ENCODE results near the gene HSD17B11.

Gene HSD17B11

GRCh38 chr4:87309625-87310024, 81.4 kb downstream of the HSD17B11 start:
- H2AK5ac ChIP-seq (ENCODE audit: low read depth, low read length), result no peak overlapping the region

GRCh38 chr4:87306056-87306455, 84.9 kb downstream of the HSD17B11 start:
- Histone ChIP-seq H3K27ac (replicated peaks; ENCODE audit: low read length) (no peak overlapping the region), H3K14ac (ENCODE audit: low read length) (no peak overlapping the region), H3K79me1 (ENCODE audit: low read depth, low read length) (no peaks in the 10 kb centered on the region), H3K9me3 (replicated peaks in 1 of 2; ENCODE audit: control insufficient read depth in 2 of 2, insufficient read depth in 1 of 2, low read depth in 1 of 2, low read length in 2 of 2) (no peaks in the 10 kb centered on the region), H3K4ac (ENCODE audit: low read length) (no peak overlapping the region), H4K8ac (ENCODE audit: low read depth, low read length) (no peak overlapping the region), H3K4me3 (ENCODE audit: low read length in 2 of 2) (no peak overlapping the region), H3K4me1 (ENCODE audit: control insufficient read depth in 2 of 2, insufficient read depth in 1 of 2, low read depth in 1 of 2, low read length in 2 of 2) (peaks cover 0 to 2% of the 10 kb centered on the region in 2 donors), H2AFZ (ENCODE audit: low read length) (no peak overlapping the region), H2BK15ac (ENCODE audit: low read length) (no peak overlapping the region), H2BK5ac (ENCODE audit: low read length) (no peak overlapping the region), H2AK5ac (ENCODE audit: low read depth, low read length) (no peak overlapping the region), H3K18ac (ENCODE audit: low read length) (no peak overlapping the region), H4K91ac (ENCODE audit: low read depth, low read length, poor library complexity) (no peak overlapping the region), H3K23ac (ENCODE audit: low read depth, low read length, poor library complexity) (no peak overlapping the region), H3K27me3 (ENCODE audit: control insufficient read depth in 3 of 3, insufficient read depth in 3 of 3, low read depth in 1 of 3, low read length in 3 of 3) (no peaks in the 10 kb centered on the region), H3K4me2 (ENCODE audit: insufficient read depth, low read length, poor library complexity, severe bottlenecking) (no peak overlapping the region), H2BK12ac (ENCODE audit: low read length) (no peak overlapping the region), H3K9ac (ENCODE audit: low read depth, low read length, poor library complexity) (no peak overlapping the region), H3K36me3 (replicated peaks in 1 of 2; ENCODE audit: control insufficient read depth in 2 of 2, insufficient read depth in 2 of 2, low read length in 2 of 2) (no peaks in the 10 kb centered on the region), H2BK120ac (ENCODE audit: low read depth, low read length) (no peak overlapping the region)
- no peak for DNase-seq (ENCODE audit: low spot score)
- no CpG with 5 or more reads among the region's 1 CpG for WGBS, 2 donors (ENCODE audit: extremely low coverage in 2 of 2, insufficient read length in 2 of 2, insufficient replicate concordance in 1 of 2)

More at GRCh38 chr4:87309625-87310024, 81.4 kb downstream of the HSD17B11 start:
- H2BK12ac ChIP-seq (ENCODE audit: low read length), result no peak overlapping the region
- H3K18ac ChIP-seq (ENCODE audit: low read length), result no peak overlapping the region
- H3K9me3 ChIP-seq (replicated peaks in 1 of 2; ENCODE audit: control insufficient read depth in 2 of 2, insufficient read depth in 1 of 2, low read depth in 1 of 2, low read length in 2 of 2), result no peaks in the 10 kb centered on the region
- H3K79me1 ChIP-seq (ENCODE audit: low read depth, low read length), result no peaks in the 10 kb centered on the region
- H3K27ac ChIP-seq (replicated peaks; ENCODE audit: low read length), result no peak overlapping the region
- no peak overlapping the region for H4K91ac ChIP-seq (ENCODE audit: low read depth, low read length, poor library complexity)
- no peak overlapping the region for H4K8ac ChIP-seq (ENCODE audit: low read depth, low read length)
- H3K4me2 ChIP-seq (ENCODE audit: insufficient read depth, low read length, poor library complexity, severe bottlenecking), result no peak overlapping the region
- H2BK5ac ChIP-seq (ENCODE audit: low read length), result no peak overlapping the region
- H3K4ac ChIP-seq (ENCODE audit: low read length), result no peak overlapping the region
- no peaks in the 10 kb centered on the region for H3K27me3 ChIP-seq (ENCODE audit: control insufficient read depth in 3 of 3, insufficient read depth in 3 of 3, low read depth in 1 of 3, low read length in 3 of 3)
- peaks cover 0 to 2% of the 10 kb centered on the region in 2 donors for H3K4me1 ChIP-seq (ENCODE audit: control insufficient read depth in 2 of 2, insufficient read depth in 1 of 2, low read depth in 1 of 2, low read length in 2 of 2)
- whole genome bisulfite sequencing, 2 donors (ENCODE audit: extremely low coverage in 2 of 2, insufficient read length in 2 of 2, insufficient replicate concordance in 1 of 2), result no CpG with 5 or more reads among the region's 2 CpGs
- no peak overlapping the region for H2BK15ac ChIP-seq (ENCODE audit: low read length)
- H3K23ac ChIP-seq (ENCODE audit: low read depth, low read length, poor library complexity), result no peak overlapping the region
- no peak overlapping the region for H2BK120ac ChIP-seq (ENCODE audit: low read depth, low read length)
- H3K9ac ChIP-seq (ENCODE audit: low read depth, low read length, poor library complexity), result no peak overlapping the region
- H2AFZ ChIP-seq (ENCODE audit: low read length), result no peak overlapping the region
- no peak overlapping the region for H3K14ac ChIP-seq (ENCODE audit: low read length)
- DNase-seq (ENCODE audit: low spot score), result no peak
- H3K36me3 ChIP-seq (replicated peaks in 1 of 2; ENCODE audit: control insufficient read depth in 2 of 2, insufficient read depth in 2 of 2, low read length in 2 of 2), result no peaks in the 10 kb centered on the region
- H3K4me3 ChIP-seq (ENCODE audit: low read length in 2 of 2), result no peak overlapping the region

DNA sequence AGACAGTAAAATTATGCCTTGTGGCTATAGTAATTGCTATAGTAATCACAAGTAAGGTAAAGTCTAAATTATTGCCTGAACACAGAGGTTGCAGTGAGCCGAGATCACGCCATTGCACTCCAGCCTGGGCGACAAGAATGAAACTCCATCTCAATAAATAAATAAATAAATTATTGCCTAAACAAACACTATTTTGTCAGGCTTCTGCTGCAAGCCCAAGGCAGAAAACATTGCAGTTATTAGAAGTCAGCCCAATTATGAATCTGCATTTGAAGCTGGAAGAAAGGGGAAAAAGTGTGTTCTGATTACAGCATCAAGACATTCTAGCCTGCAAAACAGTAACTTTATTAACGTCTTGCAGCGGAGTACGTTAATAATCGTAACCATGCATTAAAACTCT, 85.4 kb downstream of the HSD17B11 start:
- no peak overlapping the region for H3K23ac ChIP-seq (ENCODE audit: low read depth, low read length, poor library complexity)
- no peak overlapping the region for H3K4ac ChIP-seq (ENCODE audit: low read length)
- no peak overlapping the region for H2AFZ ChIP-seq (ENCODE audit: low read length)
- H3K27ac ChIP-seq (replicated peaks; ENCODE audit: low read length), result no peak overlapping the region
- no peak overlapping the region for H2AK5ac ChIP-seq (ENCODE audit: low read depth, low read length)
- H2BK120ac ChIP-seq (ENCODE audit: low read depth, low read length), result no peak overlapping the region
- H2BK15ac ChIP-seq (ENCODE audit: low read length), result no peak overlapping the region
- no peaks in the 10 kb centered on the region for H3K27me3 ChIP-seq (ENCODE audit: control insufficient read depth in 3 of 3, insufficient read depth in 3 of 3, low read depth in 1 of 3, low read length in 3 of 3)
- no peak overlapping the region for H4K91ac ChIP-seq (ENCODE audit: low read depth, low read length, poor library complexity)
- no peak overlapping the region for H3K9ac ChIP-seq (ENCODE audit: low read depth, low read length, poor library complexity)
- no CpG with 5 or more reads among the region's 7 CpGs for WGBS, 2 donors (ENCODE audit: extremely low coverage in 2 of 2, insufficient read length in 2 of 2, insufficient replicate concordance in 1 of 2)
- no peak overlapping the region for H2BK5ac ChIP-seq (ENCODE audit: low read length)
- no peaks in the 10 kb centered on the region for H3K36me3 ChIP-seq (replicated peaks in 1 of 2; ENCODE audit: control insufficient read depth in 2 of 2, insufficient read depth in 2 of 2, low read length in 2 of 2)
- H4K8ac ChIP-seq (ENCODE audit: low read depth, low read length), result no peak overlapping the region
- H3K4me3 ChIP-seq (ENCODE audit: low read length in 2 of 2), result no peak overlapping the region
- no peak overlapping the region for H3K14ac ChIP-seq (ENCODE audit: low read length)
- H3K4me2 ChIP-seq (ENCODE audit: insufficient read depth, low read length, poor library complexity, severe bottlenecking), result no peak overlapping the region
- no peak overlapping the region for H3K18ac ChIP-seq (ENCODE audit: low read length)
- H3K79me1 ChIP-seq (ENCODE audit: low read depth, low read length), result no peaks in the 10 kb centered on the region
- no peaks in the 10 kb centered on the region for H3K9me3 ChIP-seq (replicated peaks in 1 of 2; ENCODE audit: control insufficient read depth in 2 of 2, insufficient read depth in 1 of 2, low read depth in 1 of 2, low read length in 2 of 2)
- DNase-seq (ENCODE audit: low spot score), result no peak
- H3K4me1 ChIP-seq (ENCODE audit: control insufficient read depth in 2 of 2, insufficient read depth in 1 of 2, low read depth in 1 of 2, low read length in 2 of 2), result peaks cover 0 to 2% of the 10 kb centered on the region in 2 donors
- no peak overlapping the region for H2BK12ac ChIP-seq (ENCODE audit: low read length)

DNA sequence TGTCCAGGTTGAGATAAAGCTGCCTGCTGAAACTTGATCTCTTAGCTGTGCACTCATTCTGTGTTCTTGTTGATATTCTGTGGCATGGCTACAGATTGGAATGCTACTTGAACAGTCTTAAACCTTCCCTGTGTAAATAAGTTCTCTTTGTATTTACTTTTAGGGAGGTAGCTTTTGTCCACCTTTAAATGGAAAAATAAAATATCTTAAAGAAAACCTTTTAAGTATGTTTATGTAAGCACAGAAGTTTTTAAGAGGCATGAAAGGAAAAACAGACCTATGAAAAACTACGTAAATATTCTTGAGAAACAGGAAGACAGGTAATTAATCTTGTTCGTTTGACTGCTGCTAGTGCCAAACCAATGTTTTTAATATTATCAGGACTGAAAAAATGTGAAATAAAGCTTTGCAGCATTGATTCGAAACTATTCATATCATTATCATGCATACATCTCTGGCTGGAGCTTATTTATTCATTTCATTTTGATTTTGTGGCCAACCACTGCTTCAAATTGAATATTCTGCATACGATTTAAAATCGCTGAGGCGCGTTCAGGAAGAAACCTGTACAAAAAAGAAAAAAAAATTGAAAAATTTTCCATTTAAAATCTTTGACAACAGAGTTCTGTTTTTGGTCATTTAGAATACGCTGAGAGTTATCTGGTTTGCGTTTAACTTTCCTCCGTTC, 86.1 kb downstream of the HSD17B11 start:
- H3K4me3 ChIP-seq (ENCODE audit: low read length in 2 of 2), result no peak overlapping the region
- H3K4me1 ChIP-seq (ENCODE audit: control insufficient read depth in 2 of 2, insufficient read depth in 1 of 2, low read depth in 1 of 2, low read length in 2 of 2), result peaks cover 0 to 2% of the 10 kb centered on the region in 2 donors
- H2AK5ac ChIP-seq (ENCODE audit: low read depth, low read length), result no peak overlapping the region
- H3K9me3 ChIP-seq (replicated peaks in 1 of 2; ENCODE audit: control insufficient read depth in 2 of 2, insufficient read depth in 1 of 2, low read depth in 1 of 2, low read length in 2 of 2), result no peaks in the 10 kb centered on the region
- H3K36me3 ChIP-seq (replicated peaks in 1 of 2; ENCODE audit: control insufficient read depth in 2 of 2, insufficient read depth in 2 of 2, low read length in 2 of 2), result no peaks in the 10 kb centered on the region
- H3K4me2 ChIP-seq (ENCODE audit: insufficient read depth, low read length, poor library complexity, severe bottlenecking), result no peak overlapping the region
- no peak overlapping the region for H2BK5ac ChIP-seq (ENCODE audit: low read length)
- H4K8ac ChIP-seq (ENCODE audit: low read depth, low read length), result no peak overlapping the region
- no peaks in the 10 kb centered on the region for H3K27me3 ChIP-seq (ENCODE audit: control insufficient read depth in 3 of 3, insufficient read depth in 3 of 3, low read depth in 1 of 3, low read length in 3 of 3)
- H3K9ac ChIP-seq (ENCODE audit: low read depth, low read length, poor library complexity), result no peak overlapping the region
- H3K27ac ChIP-seq (replicated peaks; ENCODE audit: low read length), result no peak overlapping the region
- H2BK15ac ChIP-seq (ENCODE audit: low read length), result no peak overlapping the region
- H3K18ac ChIP-seq (ENCODE audit: low read length), result no peak overlapping the region
- H2BK120ac ChIP-seq (ENCODE audit: low read depth, low read length), result no peak overlapping the region
- no peak overlapping the region for H3K4ac ChIP-seq (ENCODE audit: low read length)
- H4K91ac ChIP-seq (ENCODE audit: low read depth, low read length, poor library complexity), result no peak overlapping the region
- H3K14ac ChIP-seq (ENCODE audit: low read length), result no peak overlapping the region
- WGBS, 2 donors (ENCODE audit: extremely low coverage in 2 of 2, insufficient read length in 2 of 2, insufficient replicate concordance in 1 of 2), result no CpG with 5 or more reads among the region's 10 CpGs
- H3K79me1 ChIP-seq (ENCODE audit: low read depth, low read length), result no peaks in the 10 kb centered on the region
- no peak for DNase-seq (ENCODE audit: low spot score)
- H2AFZ ChIP-seq (ENCODE audit: low read length), result peak overlapping the region; percentile 13
- H2BK12ac ChIP-seq (ENCODE audit: low read length), result no peak overlapping the region
- no peak overlapping the region for H3K23ac ChIP-seq (ENCODE audit: low read depth, low read length, poor library complexity)

Measured in neuronal stem cell (in vitro differentiated cells).